Measurements from ENCODE around the gene STBD1.

Gene STBD1

GRCh38 chr4:76311896-76312331, 5.4 kb downstream of the STBD1 start:
- H3K36me3 ChIP-seq = peaks cover 0 to 13% (median 0%) of the 10 kb centered on the region in 11 experiments; a peak in 2 of 22 replicates
- no peaks in the 10 kb centered on the region for H4K20me1 ChIP-seq
- H3K4me1 ChIP-seq = peaks cover 0 to 15% (median 6%) of the 10 kb centered on the region in 10 experiments; a peak in 7 of 20 replicates
- H3K27me3 ChIP-seq = no peaks in the 10 kb centered on the region
- H3K4me2 ChIP-seq = no peak overlapping the region
- peaks cover 18 to 32% (median 31%) of the 10 kb centered on the region in 11 experiments for H3K9me3 ChIP-seq (replicated peaks in 1 of 11)
- H3K9ac ChIP-seq = no peak overlapping the region
- TF ChIP-seq Cebpa-rat (IDR thresholded peaks at IDR 0.05) = no peak
- no peak overlapping the region for H3K4me3 ChIP-seq
- no peak overlapping the region for H3K27ac ChIP-seq

GRCh38 chr4:76312457-76312856, 5.9 kb downstream of the STBD1 start:
- Histone ChIP-seq H4K20me1 (no peaks in the 10 kb centered on the region), H3K4me2 (no peak overlapping the region), H3K4me1 (peaks cover 0 to 9% (median 2%) of the 10 kb centered on the region in 10 experiments; a peak in 4 of 20 replicates), H3K4me3 (no peak overlapping the region), H3K36me3 (peaks cover 0 to 13% (median 0%) of the 10 kb centered on the region in 11 experiments; a peak in 2 of 22 replicates), H3K27me3 (no peaks in the 10 kb centered on the region), H3K27ac (no peak overlapping the region), H3K9me3 (replicated peaks in 1 of 11) (peaks cover 21 to 32% (median 30%) of the 10 kb centered on the region in 11 experiments), H3K9ac (no peak overlapping the region)
- TF ChIP-seq Cebpa-rat (IDR thresholded peaks at IDR 0.05) = no peak

- Histone ChIP-seq H3K27ac (no peak overlapping the region), H4K20me1 (no peaks in the 10 kb centered on the region), H3K9ac (no peak overlapping the region), H3K9me3 (replicated peaks in 1 of 11) (peaks cover 25 to 37% (median 28%) of the 10 kb centered on the region in 11 experiments), H3K27me3 (no peaks in the 10 kb centered on the region), H3K4me3 (no peak overlapping the region), H3K4me2 (no peak overlapping the region), H3K4me1 (peaks cover 0 to 6% (median 0%) of the 10 kb centered on the region in 10 experiments; a peak in 2 of 20 replicates), H3K36me3 (peaks cover 0 to 13% (median 0%) of the 10 kb centered on the region in 11 experiments; a peak in 2 of 22 replicates)
- TF ChIP-seq Cebpa-rat (IDR thresholded peaks at IDR 0.05) = no peak
These were observed 7.0 kb downstream of the STBD1 start for GRCh38 chr4:76313547-76313946.

GRCh38 chr4:76315267-76315918, 8.9 kb downstream of the STBD1 start:
- peaks cover 36 to 47% (median 39%) of the 10 kb centered on the region in 11 experiments for H3K9me3 ChIP-seq (replicated peaks in 1 of 11)
- no peak for TF ChIP-seq Cebpa-rat (IDR thresholded peaks at IDR 0.05)
- H3K27me3 ChIP-seq = no peaks in the 10 kb centered on the region
- H4K20me1 ChIP-seq = no peaks in the 10 kb centered on the region
- H3K4me1 ChIP-seq = peaks cover 0 to 6% (median 0%) of the 10 kb centered on the region in 10 experiments; a peak in 2 of 20 replicates
- H3K36me3 ChIP-seq = 0 out of 22 replicates have a peak, but pooled peaks cover 0 to 4% (median 0%) of the 10 kb centered on the region in 11 experiments
- no peak overlapping the region for H3K27ac ChIP-seq
- H3K4me2 ChIP-seq = no peak overlapping the region
- no peak overlapping the region for H3K9ac ChIP-seq
- no peak overlapping the region for H3K4me3 ChIP-seq

GRCh38 chr4:76316131-76316530, 9.6 kb downstream of the STBD1 start:
- Histone ChIP-seq H3K36me3 (no peaks in the 10 kb centered on the region), H3K4me1 (peaks cover 0 to 6% (median 0%) of the 10 kb centered on the region in 10 experiments; a peak in 2 of 20 replicates), H3K27me3 (no peaks in the 10 kb centered on the region), H3K9me3 (replicated peaks in 1 of 11) (peaks cover 40 to 51% (median 43%) of the 10 kb centered on the region in 11 experiments), H3K9ac (no peak overlapping the region), H3K4me3 (no peak overlapping the region), H3K4me2 (no peak overlapping the region), H4K20me1 (no peaks in the 10 kb centered on the region), H3K27ac (no peak overlapping the region)
- TF ChIP-seq Cebpa-rat (IDR thresholded peaks at IDR 0.05) = no peak

GRCh38 chr4:76322236-76322635, 15.7 kb downstream of the STBD1 start:
- Histone ChIP-seq H3K9ac (no peak overlapping the region), H3K36me3 (no peaks in the 10 kb centered on the region), H4K20me1 (no peaks in the 10 kb centered on the region), H3K9me3 (replicated peaks in 1 of 11) (peaks cover 32 to 48% (median 36%) of the 10 kb centered on the region in 11 experiments), H3K4me1 (no peaks in the 10 kb centered on the region), H3K4me2 (no peak overlapping the region), H3K27me3 (no peaks in the 10 kb centered on the region), H3K4me3 (no peak overlapping the region), H3K27ac (no peak overlapping the region)
- no peak for TF ChIP-seq Cebpa-rat (IDR thresholded peaks at IDR 0.05)

- Histone ChIP-seq H3K4me3 (no peak overlapping the region), H3K9me3 (replicated peaks in 1 of 11) (peaks cover 18 to 38% (median 26%) of the 10 kb centered on the region in 11 experiments), H3K36me3 (no peaks in the 10 kb centered on the region), H3K9ac (no peak overlapping the region), H3K4me1 (no peaks in the 10 kb centered on the region), H4K20me1 (no peaks in the 10 kb centered on the region), H3K27ac (no peak overlapping the region), H3K4me2 (no peak overlapping the region), H3K27me3 (no peaks in the 10 kb centered on the region)
- TF ChIP-seq Cebpa-rat (IDR thresholded peaks at IDR 0.05) = no peak
These were observed 18.5 kb downstream of the STBD1 start for GRCh38 chr4:76325072-76325471.

- H3K27ac ChIP-seq = no peak overlapping the region
- no peak overlapping the region for H3K4me2 ChIP-seq
- no peak for TF ChIP-seq Cebpa-rat (IDR thresholded peaks at IDR 0.05)
- no peaks in the 10 kb centered on the region for H4K20me1 ChIP-seq
- no peak overlapping the region for H3K9ac ChIP-seq
- no peaks in the 10 kb centered on the region for H3K4me1 ChIP-seq
- H3K36me3 ChIP-seq = no peaks in the 10 kb centered on the region
- H3K4me3 ChIP-seq = no peak overlapping the region
- H3K27me3 ChIP-seq = no peaks in the 10 kb centered on the region
- peaks cover 12 to 30% (median 19%) of the 10 kb centered on the region in 11 experiments for H3K9me3 ChIP-seq (replicated peaks in 1 of 11)
These were observed 20.0 kb downstream of the STBD1 start for GRCh38 chr4:76326515-76326914.

GRCh38 chr4:76334885-76335284, 28.4 kb downstream of the STBD1 start:
- Histone ChIP-seq H3K27ac (no peak overlapping the region), H3K4me2 (no peak overlapping the region), H3K9me3 (replicated peaks in 1 of 11) (no peaks in the 10 kb centered on the region), H3K27me3 (no peaks in the 10 kb centered on the region), H3K4me3 (no peak overlapping the region), H3K9ac (no peak overlapping the region), H3K4me1 (no peaks in the 10 kb centered on the region), H3K36me3 (no peaks in the 10 kb centered on the region), H4K20me1 (no peaks in the 10 kb centered on the region)
- no peak for TF ChIP-seq Cebpa-rat (IDR thresholded peaks at IDR 0.05)

- H3K27me3 ChIP-seq = no peaks in the 10 kb centered on the region
- H3K36me3 ChIP-seq = no peaks in the 10 kb centered on the region
- H3K4me3 ChIP-seq = no peak overlapping the region
- no peak for TF ChIP-seq Cebpa-rat (IDR thresholded peaks at IDR 0.05)
- no peak overlapping the region for H3K9ac ChIP-seq
- H3K27ac ChIP-seq = no peak overlapping the region
- H4K20me1 ChIP-seq = no peaks in the 10 kb centered on the region
- no peak overlapping the region for H3K4me2 ChIP-seq
- H3K4me1 ChIP-seq = 0 out of 20 replicates have a peak, but pooled peaks cover 0 to 9% (median 0%) of the 10 kb centered on the region in 10 experiments
- H3K9me3 ChIP-seq (replicated peaks in 1 of 11) = no peaks in the 10 kb centered on the region
These were observed 32.8 kb downstream of the STBD1 start for GRCh38 chr4:76339364-76339763.

All from BLaER1 treated with 17β-estradiol and CSF1 and Interleukin-3, amounts not matched to agents 10 nM and 100 nM (cell line).